GM19468 (cell line): ENCODE data around the gene FOXP1.

ENCODE experiments used
- ATAC-seq: cut with Tn5 transposase; IDR thresholded peaks from one replicate; pipeline ENCODE4 v1.9.1; 2021; ENCODE audit warnings: mild to moderate bottlenecking, moderate library complexity, moderate number of reproducible peaks; ENCODE audit not compliant: unreplicated experiment; ENCODE audit errors: extremely low read depth

Gene FOXP1

GRCh38 chr3:71491154-71491752 is 92.3 kb downstream of the FOXP1 start:
- ATAC-seq = no peak

- no peak for ATAC-seq
Measured at GRCh38 chr3:71490692-71491091, 92.8 kb downstream of the FOXP1 start.

GRCh38 chr3:71489315-71489761 is 94.2 kb downstream of the FOXP1 start:
- ATAC-seq = no peak

- no peak for ATAC-seq
Measured at GRCh38 chr3:71488882-71489281, 94.6 kb downstream of the FOXP1 start.

- ATAC-seq = no peak
Measured at GRCh38 chr3:71488391-71488809, 95.1 kb downstream of the FOXP1 start.

GRCh38 chr3:71487418-71487817 is 96.1 kb downstream of the FOXP1 start:
- no peak for ATAC-seq

GRCh38 chr3:71486831-71487230 is 96.7 kb downstream of the FOXP1 start:
- no peak for ATAC-seq

GRCh38 chr3:71485896-71486295 is 97.6 kb downstream of the FOXP1 start:
- ATAC-seq = no peak

GRCh38 chr3:71484452-71484851 is 99.1 kb downstream of the FOXP1 start:
- ATAC-seq = no peak

GRCh38 chr3:71484047-71484446 is 99.5 kb downstream of the FOXP1 start:
- no peak for ATAC-seq

- ATAC-seq = no peak
Measured at GRCh38 chr3:71482771-71483170, 100.8 kb downstream of the FOXP1 start.

- no peak for ATAC-seq
Measured at GRCh38 chr3:71478568-71478967, 105.0 kb downstream of the FOXP1 start.

GRCh38 chr3:71476950-71477349 is 106.6 kb downstream of the FOXP1 start:
- no peak for ATAC-seq

GRCh38 chr3:71469138-71469435 is 114.4 kb downstream of the FOXP1 start:
- ATAC-seq = no peak

- ATAC-seq = no peak
Measured at GRCh38 chr3:71468311-71469137, 115.0 kb downstream of the FOXP1 start.

- no peak for ATAC-seq
Measured at GRCh38 chr3:71466483-71466882, 117.0 kb downstream of the FOXP1 start.

- no peak for ATAC-seq
Measured at GRCh38 chr3:71465371-71466036, 118.0 kb downstream of the FOXP1 start.

GRCh38 chr3:71464613-71465012 is 118.9 kb downstream of the FOXP1 start:
- no peak for ATAC-seq

GRCh38 chr3:71463617-71464016 is 119.9 kb downstream of the FOXP1 start:
- ATAC-seq = no peak

GRCh38 chr3:71462586-71462985 is 120.9 kb downstream of the FOXP1 start:
- ATAC-seq = no peak

- no peak for ATAC-seq
Measured at GRCh38 chr3:71461749-71462483, 121.6 kb downstream of the FOXP1 start.
